ENCODE results near the gene CAPN15. TPM values are rescaled to one million over a fixed set of nuclear protein-coding genes. Genes with fewer than 3 reads are reported as not detected.

CAPN15 gene
- total and polyA plus RNA-seq, 9 of the 15 experiments (the other 6 are each of a cell fraction or from before 2014, with no cell fraction given): 0.62 to 111 (median 14.2) TPM

GRCh38 chr16:580946-581498, 53.5 kb downstream of the CAPN15 start:
- 91% methylated on average over 11 of the region's 19 CpGs for WGBS (ENCODE audit: insufficient coverage, low coverage, missing lambda C conversion rate)
- Histone ChIP-seq H3K36me3 (ENCODE audit: control insufficient read depth, insufficient read depth, low read length) (peaks cover 3% of the 10 kb centered on the region; the same call in 1 of the 3 replicates), H3K79me2 (ENCODE audit: control insufficient read depth, insufficient read depth, low read length) (no peaks in the 10 kb centered on the region), H3K27ac (ENCODE audit: extremely low read depth, low read depth, low read length) (no peak overlapping the region), H3K4me1 (replicated peaks in 1 of 2; ENCODE audit: control insufficient read depth in 2 of 2, insufficient read depth in 2 of 2, low read length in 2 of 2) (peaks cover 0 to 79% of the 10 kb centered on the region in 2 experiments; a peak in 4 of 5 replicates), H3K9ac (ENCODE audit: insufficient read depth in 1 of 2, low read depth in 2 of 2, low read length in 2 of 2) (peak overlapping the region in 1 of 2 experiments; percentile 75; a peak in 1 of 4 replicates), H2AFZ (ENCODE audit: low read depth, low read length) (no peak overlapping the region), H4K20me1 (replicated peaks; ENCODE audit: control insufficient read depth, insufficient read depth, low read length) (peaks cover 13% of the 10 kb centered on the region; the same call in 1 of the 2 replicates), H3K27me3 (ENCODE audit: control insufficient read depth in 2 of 2, insufficient read depth in 2 of 2, low read length in 2 of 2) (no peaks in the 10 kb centered on the region), H3K4me3 (no peak overlapping the region), H3K4me2 (ENCODE audit: insufficient read depth, low read length) (no peak overlapping the region), H3K9me3 (replicated peaks; ENCODE audit: control insufficient read depth, insufficient read depth, low read depth, low read length) (no peaks in the 10 kb centered on the region), H3K9me1 (ENCODE audit: control insufficient read depth, insufficient read depth, low read length) (peaks cover 3% of the 10 kb centered on the region)
- no peak for DNase-seq (ENCODE audit: extremely low read depth in 1 of 4, low spot score in 3 of 4)
- no peak for TF ChIP-seq IRF2 (CRISPR knock-in tag; IDR thresholded peaks at IDR 0.05)
- TF ChIP-seq GABPB1 (CRISPR knock-in tag; IDR thresholded peaks at IDR 0.05): no peak
- TF ChIP-seq CHD2 (IDR thresholded peaks at IDR 0.05; ENCODE audit: low read depth, low read length): no peak
- no peak for TF ChIP-seq NCOR1 (IDR thresholded peaks at IDR 0.05)
- TF ChIP-seq ID3 (CRISPR knock-in tag; IDR thresholded peaks at IDR 0.05): no peak
- no peak for TF ChIP-seq ID3 (tag; IDR thresholded peaks at IDR 0.05)
- TF ChIP-seq KDM1A (IDR thresholded peaks at IDR 0.05): no peak
- no peak for TF ChIP-seq UBTF (IDR thresholded peaks at IDR 0.05; ENCODE audit: borderline replicate concordance in 1 of 2, low read depth in 2 of 2, low read length in 2 of 2)
- peak; percentile 47; the same call in 1 of the 2 replicates for TF ChIP-seq ZBTB33 (CRISPR knock-in tag; IDR thresholded peaks at IDR 0.05)
- in situ Hi-C loops (cut with MboI) (no loop called here), intact Hi-C loops (cut with micrococcal nuclease) (no loop called here)
- no peak for ATAC-seq
- CTCF ChIA-PET (ENCODE audit: low intra/inter-chr PET ratio): no interaction called here
- POLR2A ChIA-PET: interaction anchor here (0.5 to 2.1 kb wide), 5 partner anchors 9 to 296 kb away, joined by 3 to 5 read pairs (median 3); partner anchors contain the start of genes RAB40C and STUB1
- FAIRE-seq: no peak
- no TSS peak for BruUV-seq (replicated peaks)

Data from K562 (cell line).